GM18861 (cell line): ENCODE measurements around the gene CUX1.

Experiments used
- ATAC-seq: cut with Tn5 transposase; IDR thresholded peaks from one replicate; pipeline ENCODE4 v1.9.1; 2021; ENCODE audit not compliant: unreplicated experiment

CUX1 gene

DNA sequence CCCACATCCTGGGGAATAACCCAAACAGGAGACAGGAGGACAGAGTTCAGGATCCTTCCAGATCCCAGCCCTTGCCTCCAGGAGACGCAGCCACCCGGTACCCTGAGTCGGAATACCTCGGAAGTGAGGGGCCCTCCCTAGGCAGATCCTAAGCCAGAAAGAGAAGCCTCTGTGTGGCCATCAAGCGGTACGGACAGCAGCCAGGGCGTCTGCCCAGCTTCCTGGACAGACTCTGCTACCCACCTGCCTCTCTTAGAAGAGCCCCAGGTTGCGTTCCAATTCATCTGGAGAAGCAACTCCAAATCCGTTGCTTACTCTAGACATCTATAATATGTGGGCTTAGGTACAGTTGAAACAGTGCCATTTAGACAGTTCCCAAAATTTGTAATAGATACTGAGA is 249.1 kb downstream of the CUX1 start:
- ATAC-seq, result no peak

DNA sequence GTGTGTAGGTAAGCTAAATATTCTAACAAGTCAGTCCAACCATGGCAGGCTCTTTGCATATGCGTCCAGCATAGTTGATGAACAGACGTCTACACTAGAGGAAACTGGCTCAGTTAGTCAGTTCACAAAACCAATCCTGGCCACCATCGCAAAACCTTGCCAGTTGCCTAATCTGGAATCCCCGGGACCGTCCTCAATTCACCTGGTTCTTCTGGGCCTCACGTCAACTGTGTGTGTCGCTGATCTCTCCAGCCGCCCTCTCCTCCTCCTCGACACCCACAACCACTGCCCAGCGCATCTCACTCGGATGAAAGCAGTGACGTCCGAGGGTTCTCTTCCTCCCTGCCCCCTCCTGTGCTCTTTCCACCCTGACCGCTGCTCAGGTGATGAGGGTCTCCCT is 251.4 kb downstream of the CUX1 start:
- ATAC-seq, result no peak

DNA sequence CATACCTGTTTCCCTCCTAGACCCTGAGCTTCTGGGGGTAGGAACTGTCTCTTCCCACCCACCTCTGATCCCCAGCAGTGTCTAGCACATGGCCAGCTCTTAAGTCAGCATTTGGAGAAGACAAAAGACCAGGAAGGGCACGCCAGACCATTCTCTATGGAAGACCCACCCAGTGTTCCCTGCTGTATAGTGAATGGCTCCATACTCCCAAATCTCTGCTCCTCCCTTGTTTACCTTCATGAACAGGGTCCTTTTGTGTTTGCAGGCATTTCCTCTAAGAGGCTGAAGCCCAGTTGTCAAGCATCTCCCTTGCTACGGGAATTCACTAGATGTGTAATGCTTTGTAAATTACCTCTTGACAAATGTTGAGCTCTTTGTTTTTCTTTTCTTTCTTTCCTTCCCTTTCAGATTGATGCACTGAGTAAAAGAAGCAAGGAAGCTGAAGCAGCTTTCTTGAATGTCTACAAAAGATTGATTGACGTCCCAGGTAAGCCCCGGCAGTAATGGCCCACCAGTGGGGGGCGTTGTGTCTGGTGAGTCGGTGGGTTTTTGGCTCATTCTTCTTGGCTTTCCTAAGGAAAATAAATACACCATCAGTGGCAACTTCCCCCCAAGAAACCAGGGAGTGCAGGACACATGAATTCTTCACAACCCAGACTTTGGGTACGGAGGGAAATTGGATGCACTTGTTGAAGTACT is 252.7 kb downstream of the CUX1 start:
- ATAC-seq, result no peak

DNA sequence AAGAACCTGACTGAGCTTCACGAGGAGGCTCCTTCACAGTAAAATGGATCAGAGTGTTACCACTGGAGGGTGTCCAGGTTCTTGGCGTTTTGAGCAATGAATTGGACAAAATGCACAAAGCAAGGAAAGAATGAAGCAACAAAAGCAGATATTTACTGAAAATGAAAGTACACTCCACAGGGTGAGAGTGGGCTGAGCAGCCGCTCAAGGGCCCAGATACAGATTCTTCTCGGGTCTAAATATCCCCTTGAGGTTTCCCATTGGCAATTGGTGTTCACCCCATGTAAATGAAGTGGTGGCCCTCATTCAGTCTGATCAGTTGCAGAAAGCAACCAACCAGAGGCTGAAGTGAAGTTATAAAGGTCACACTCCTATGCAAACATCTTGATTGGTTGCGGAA is 254.6 kb downstream of the CUX1 start:
- no peak for ATAC-seq

DNA sequence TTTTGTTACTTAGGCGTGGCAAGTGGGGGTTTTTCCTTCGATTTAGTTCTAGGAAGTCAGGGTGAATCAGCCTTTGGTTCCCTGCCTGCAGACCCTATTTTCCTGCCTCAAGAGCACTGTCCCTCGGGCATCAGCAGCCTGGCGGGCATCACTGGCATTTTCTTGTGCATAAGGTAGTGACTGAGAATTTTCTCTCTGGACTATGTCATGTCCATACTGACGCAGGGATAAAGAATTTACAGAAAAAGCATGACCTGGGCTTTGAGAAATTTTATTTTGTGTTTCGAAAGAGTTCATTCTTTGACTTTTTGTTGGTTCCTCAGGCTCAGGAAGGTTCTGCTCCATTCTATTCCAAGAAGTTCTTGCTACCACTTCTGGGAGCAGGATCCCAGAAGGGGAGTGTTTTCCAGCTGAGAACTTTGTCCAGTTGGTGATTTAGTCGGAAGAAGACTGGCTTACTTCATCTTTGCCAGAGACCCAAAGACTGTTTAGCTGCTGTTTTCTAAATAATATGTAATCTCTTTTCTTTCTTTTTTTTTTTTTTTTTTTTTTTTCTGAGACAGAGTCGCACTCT is 255.3 kb downstream of the CUX1 start:
- ATAC-seq, result no peak

DNA sequence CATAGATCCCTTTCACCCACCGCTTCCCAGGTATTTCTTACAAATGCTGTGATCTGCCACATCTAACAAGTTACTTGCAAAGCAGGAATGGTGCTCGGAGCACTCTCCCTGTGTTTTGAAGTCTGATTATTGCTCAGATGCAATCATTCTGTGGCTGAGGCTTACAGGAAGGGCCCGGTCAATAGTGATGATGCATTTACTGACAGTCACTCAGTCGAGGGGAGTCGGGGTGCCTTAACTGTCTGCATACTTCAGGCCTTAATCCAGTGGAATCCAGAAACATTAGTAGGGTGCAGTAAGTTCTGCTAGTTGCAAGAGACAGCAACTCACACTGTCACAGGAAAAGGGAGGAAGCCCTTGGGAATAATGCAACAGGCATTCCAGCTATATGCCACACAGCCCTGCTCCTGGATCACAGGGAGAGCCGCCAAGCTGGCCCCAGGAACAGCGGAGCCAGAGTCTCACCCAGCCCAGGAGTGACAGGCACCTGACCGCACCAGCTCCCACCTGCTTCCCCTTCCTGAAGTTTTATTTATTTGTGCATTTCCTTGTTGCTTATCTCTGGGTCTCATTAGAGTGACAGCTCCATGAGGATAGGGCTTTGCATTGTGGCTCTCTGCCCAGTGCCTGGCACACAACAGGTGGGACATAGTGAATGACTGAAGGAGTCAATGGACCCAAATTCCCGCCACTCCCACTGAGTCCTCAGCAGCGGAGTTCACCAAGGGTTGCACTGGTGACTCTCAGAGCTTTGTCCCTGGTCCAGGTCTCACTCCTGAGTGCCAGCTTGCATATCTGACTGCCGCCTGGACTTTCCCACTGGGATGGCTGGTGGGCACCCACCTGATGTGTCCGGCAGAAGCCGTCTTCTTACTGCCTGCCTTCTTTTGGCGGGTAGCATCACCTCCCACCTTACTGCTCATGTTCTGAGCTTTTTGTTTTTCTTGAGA is 256.8 kb downstream of the CUX1 start:
- ATAC-seq, result no peak

DNA sequence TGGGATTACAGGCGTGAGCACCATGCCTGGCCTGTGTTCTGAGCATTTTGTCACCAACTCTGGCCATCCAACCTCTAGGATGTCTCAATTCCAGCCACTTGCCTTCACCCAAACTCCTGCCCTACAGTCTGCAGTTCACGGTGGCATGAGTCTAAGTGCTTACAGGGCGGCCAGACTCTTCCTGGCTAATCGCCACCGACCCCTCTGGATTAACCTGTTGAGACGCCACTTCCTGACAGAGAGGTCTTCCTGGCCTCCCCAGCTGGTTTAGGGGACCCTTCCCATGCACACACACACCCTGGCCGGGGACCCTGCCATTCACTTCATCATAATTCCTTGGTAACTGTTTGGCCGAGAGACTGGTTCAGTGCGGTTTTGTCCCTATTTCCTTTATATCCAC is 257.7 kb downstream of the CUX1 start:
- ATAC-seq, result no peak

DNA sequence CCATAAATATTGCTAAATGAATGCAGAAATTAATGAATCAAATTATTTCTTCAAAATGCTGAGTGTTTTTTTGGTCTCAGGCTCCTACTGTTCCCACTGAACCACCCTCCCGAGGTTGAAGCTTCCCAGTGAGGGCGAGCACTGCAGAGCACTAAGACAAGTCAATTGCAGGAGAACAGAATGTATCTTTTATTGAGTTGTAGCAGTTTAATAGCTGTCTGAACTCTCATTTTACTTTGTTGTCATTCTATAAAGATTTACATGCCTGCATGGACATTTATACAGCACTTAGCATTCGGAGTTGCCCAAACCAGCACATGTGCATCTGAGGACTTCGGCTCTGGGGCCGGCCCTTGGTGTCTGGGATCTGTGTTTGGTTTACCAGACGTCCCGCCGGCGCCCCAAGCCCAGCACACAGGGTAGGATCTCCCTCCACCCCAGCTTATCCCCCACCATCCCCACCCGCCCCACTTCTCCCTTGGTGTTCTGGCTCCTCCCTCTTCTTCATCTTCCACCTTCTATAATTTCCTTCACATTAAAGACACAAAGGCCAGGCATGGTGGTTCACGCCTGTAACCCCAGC is 258.2 kb downstream of the CUX1 start:
- ATAC-seq, result no peak

DNA sequence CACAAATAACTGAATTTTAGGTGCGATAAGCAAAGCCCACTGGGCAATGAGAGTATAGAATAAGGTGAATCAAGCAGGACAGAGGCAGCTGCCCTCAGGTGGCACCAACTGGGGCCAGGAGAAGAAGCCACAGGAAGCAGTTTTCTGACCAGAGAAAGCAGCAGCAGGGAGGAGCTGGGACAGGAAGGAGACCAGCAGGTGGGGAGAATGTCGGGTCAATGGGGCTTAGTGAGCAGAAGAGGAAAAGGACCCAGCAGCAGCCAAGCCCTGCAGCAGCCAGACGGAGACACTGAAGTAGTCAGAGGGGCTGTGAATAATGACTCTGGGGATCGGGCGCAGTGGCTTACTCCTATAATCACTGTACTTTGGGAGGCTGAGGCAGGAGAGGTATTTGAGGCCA is 259.7 kb downstream of the CUX1 start:
- ATAC-seq, result no peak

DNA sequence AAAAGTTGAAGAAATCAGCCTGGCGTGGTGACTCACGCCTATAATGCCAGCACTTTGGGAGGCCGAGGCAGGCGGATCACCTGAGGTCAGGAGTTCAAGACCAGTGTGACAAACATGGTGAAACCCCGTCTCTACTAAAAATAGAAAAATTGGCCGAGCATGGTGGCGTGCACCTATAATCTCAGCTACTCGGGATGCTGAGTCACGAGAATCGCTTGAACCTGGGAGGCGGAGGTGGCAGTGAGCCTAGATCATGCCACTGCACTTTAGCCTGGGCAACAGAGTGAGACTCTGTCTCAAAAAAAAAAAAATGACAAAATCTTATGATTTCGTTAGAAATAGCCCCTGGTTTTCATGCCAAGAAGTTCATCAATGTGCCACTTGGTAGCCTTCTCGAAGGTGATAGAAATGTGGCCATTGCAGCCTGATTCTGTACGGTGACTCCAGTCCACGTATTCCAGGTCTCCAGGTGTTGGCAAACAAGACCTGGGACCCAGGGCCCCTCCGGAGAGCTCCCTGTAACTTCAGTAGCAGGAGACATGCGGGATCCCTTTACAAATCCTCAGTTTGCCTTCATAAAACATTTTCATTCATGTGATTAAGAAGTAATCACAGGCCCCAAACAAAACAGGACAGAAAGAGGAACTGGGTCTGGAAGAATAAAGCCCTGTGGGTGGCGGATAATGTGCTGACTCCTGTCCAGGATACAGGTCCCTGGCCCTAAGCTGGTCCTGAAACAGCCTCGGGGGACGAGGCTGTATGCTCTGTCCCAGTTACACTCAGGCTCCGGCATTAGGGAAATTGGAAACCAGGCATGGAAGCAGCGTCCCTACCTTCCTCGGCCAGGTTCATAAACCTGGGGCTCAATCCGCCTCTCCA is 262.0 kb downstream of the CUX1 start:
- ATAC-seq, result no peak

DNA sequence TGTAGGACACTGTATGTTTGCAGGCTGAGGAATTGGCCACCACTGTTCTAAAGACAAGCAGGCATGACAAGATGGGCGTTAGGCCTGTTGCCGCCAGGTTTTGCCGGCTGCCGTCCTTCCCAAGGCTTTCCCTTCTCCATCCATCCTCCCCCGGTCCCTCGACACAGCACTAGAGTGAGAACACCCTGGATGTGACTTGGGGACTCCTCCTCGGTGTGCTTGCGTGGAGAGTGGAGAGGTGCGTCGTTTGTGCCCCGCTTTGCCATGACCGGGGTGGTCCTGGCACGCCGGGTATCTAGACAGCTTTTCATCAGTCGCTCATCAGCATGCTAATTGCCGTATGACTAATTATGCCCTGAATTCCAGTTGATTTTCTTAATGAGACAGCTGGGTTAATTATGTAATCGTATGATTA is 262.6 kb downstream of the CUX1 start:
- ATAC-seq, result no peak

DNA sequence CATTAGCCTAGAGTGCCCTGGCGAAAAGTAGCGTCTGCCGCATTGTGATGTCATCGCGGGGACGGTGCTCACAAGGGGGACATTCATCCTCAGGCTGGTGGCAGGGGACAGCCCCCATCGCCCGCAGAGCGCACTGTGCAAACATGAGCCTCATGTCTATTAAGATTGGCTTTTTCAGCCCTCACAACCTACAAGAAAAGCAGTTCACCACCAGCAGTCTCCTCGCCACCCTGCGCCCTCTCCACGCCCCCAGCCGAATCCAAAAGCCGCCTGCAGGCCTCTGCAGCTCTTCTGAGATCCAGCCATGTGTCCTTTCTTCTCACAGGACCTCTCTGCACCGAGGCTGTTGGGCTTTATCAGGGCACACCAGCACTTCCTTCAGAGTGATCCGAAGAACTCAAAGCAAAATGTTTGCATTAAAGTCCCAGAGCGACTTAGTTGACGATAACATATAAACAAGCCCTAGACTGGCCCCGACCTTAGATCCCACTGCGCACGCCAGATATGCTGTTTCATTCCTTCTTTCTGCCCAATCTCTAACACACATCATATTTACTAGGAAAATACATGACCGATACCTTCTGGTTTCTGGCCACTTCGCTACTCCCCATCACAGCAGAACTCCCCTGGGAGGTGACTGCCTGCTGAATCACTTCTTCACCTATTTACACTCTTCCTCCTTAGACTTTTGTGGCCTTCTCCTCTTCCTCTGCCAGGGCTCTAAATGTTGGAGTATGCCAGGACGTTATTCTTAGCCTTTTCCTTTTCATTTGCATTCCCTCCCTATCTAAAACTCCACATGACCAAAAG is 263.2 kb downstream of the CUX1 start:
- no peak for ATAC-seq

DNA sequence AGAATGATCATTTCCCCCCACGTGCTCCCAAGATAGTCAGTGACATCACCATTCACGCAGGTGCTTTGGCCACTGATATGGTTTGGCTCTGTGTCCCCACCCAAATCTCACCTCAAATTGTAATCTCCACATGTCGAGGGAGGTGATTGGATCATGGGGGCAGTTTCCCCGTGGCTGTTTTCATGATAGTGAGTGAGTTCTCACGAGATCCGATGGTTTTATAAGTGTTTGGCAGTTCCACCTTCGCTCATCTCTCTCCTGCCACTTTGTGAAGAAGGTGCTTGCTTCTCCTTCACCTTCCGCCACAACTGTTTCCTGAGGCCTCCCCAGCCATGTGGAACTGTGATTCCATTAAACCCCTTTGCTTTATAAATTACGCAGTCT is 263.8 kb downstream of the CUX1 start:
- no peak for ATAC-seq

DNA sequence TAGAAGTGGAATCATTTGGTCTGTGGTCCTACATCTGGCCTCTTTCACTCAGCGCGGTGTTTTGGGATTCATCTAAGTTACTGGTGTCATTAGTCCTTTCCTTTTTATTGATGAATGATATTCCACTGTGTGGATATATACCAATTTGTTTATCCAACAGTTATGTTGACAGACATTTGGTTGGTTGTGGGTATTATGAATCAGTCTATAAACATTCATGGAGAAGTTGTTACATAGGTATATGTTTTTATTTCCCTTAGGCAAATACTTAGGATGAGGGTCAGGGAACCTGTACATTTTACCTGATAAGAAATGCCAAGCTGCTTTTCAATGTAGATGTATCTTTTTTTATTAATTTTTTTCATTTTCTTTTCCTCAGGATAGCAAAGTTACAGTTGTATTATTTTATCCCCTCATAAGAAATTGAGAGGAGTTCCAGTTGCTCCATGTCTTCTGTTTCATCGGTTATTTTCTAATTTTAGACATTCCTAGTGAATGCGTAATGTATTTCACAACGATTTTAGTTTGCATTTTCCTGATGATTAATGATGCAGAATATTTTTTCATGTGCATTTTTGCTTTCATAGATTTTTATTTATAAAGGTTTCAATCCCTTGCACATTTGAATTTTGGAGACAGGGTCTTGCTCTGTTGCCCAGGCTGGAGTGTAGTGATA is 265.4 kb downstream of the CUX1 start:
- ATAC-seq, result no peak

DNA sequence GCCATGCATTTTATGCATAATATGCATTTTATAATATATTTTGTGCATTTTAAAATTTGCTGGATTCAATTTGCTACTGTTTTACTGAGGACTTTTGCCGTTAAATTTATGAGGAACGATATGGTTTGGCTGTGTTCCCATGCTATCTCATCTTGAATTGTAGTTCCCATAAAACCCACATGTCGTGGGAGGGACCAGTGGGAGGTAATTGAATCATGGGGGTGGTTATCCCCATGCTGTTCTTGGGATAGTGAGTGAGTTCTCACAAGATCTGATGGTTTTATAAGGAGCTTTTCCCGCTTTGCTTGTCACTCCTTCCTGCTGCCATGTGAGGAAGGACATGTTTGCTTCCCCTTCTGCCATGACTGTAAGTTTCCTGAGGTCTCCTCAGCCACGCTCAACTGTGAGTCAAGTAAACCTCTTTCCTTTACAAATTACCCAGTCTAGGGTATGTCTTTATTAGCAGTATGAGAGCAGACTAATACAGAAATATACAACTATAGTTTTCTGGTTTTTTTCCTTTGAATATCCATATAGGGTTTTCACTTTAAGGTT is 267.9 kb downstream of the CUX1 start:
- no peak for ATAC-seq

DNA sequence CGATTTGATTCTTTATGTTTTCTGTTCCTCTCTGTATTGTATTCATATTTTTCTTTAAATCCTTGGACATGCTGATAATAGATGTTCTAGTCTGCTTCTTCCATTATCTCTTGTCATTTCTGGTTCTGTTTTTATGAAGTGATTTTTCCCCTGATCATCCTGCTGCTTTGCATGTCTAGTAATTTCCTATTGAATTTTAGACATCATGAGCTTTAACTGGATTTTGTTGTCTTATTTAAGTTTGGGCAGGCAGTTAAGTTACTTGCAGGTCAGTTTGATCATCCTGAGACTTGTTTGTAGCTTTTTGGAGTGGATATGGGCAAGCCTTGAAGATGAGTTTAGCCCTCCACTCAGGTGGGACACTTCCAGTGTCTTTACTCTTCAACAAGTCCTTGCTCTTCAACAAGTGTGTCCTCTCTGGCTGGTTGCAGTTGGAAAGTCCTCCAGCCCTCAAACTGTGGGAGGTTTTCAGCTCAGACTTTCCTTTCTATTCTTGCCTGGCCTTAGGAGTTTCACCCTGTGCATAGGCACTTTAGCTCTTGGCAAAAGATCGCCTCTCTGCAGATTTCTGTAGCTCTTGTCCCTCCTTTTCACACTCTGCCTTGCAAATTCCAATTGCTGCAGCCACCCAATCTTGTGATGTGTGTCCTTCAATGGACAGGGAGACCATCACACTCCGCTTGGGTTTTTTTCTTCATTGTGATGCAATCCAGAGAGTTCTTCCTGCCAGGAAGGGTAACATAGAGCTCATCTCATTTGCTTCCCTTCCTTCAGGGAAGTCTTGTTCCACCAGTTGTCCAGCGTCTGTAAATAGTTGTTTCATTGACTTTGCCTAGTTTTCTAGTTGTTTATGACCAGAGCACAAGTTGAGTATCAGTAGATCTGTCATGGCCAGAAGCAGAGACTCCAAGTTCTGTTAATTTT is 272.0 kb downstream of the CUX1 start:
- no peak for ATAC-seq

DNA sequence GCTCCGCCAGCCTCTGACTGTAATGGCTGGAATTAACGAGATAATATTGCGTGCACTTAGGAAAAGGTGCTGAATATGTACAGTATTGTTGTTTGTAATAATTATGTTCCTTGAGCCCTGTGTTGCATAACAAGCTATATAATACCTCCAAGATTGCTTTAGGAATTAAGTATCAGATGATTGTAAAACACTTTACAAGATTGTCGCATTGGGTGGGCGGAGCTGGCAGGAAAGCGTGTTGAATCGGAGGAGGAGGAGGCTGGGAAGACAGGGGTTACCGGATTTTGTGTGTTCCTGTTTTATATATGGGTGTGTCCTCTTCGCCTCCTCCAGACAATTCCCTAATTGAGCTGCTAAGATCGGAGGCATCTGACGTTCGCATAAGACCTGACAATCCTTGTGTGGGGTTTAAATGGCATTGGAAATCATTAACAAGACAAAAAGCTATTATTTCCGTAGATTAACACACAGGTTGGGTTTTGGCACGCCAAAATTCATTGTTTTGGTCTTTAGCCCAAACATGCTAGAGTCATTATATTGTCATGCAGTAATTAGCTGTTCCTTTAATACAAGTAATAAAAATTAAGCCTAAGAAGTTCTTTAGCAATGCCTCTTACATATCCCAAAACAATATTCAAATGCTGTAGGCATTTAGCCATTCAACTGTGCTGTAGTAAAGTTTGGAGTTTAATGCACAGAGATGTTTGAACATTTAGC is 276.3 kb downstream of the CUX1 start:
- ATAC-seq, result no peak
